Astrocyte (in vitro differentiated cells and primary cell): ENCODE results near the gene NRP1. TPM values are rescaled to one million over a fixed set of nuclear protein-coding genes. Genes with fewer than 3 reads are reported as not detected.

Experiments used
- DNase-seq: peaks from one replicate; pipeline ENCODE4 v3.0.0-alpha.2; 2010; ENCODE audit warnings: low read depth
- FAIRE-seq: peaks from 2 replicates; lab custom pipeline; 2011; peaks lifted over from hg19 to GRCh38; lab: Jason Lieb, UNC
- H2AFZ ChIP-seq: 2 replicates; pipeline ENCODE4 v1.6.0; 2012; ENCODE audit warnings: low read depth, low read length, inconsistent platforms
- H3K27ac ChIP-seq: 2 replicates; pipeline ENCODE4 v1.5.1; 2011; ENCODE audit warnings: low read depth, low read length, inconsistent platforms
- H3K27me3 ChIP-seq: 2 replicates; pipeline ENCODE4 v1.6.0; 2011; ENCODE audit warnings: low read length, inconsistent platforms; ENCODE audit not compliant: insufficient read depth
- H3K36me3 ChIP-seq: 2 replicates; pipeline ENCODE4 v1.5.1; 2011; ENCODE audit warnings: low read length, inconsistent platforms; ENCODE audit not compliant: insufficient read depth
- H3K4me1 ChIP-seq: 2 replicates; pipeline ENCODE4 v1.5.1; 2011; ENCODE audit warnings: low read length, inconsistent platforms; ENCODE audit not compliant: insufficient read depth
- H3K4me2 ChIP-seq: 2 replicates; pipeline ENCODE4 v1.6.0; 2012; ENCODE audit warnings: low read length, inconsistent platforms
- H3K4me3 ChIP-seq: 2 replicates; pipeline ENCODE4 v1.5.1; 2011; ENCODE audit warnings: low read depth, mild to moderate bottlenecking, low read length, inconsistent platforms; ENCODE audit not compliant: insufficient read depth
- H3K79me2 ChIP-seq: 2 replicates; pipeline ENCODE4 v1.6.0; 2012; ENCODE audit warnings: mild to moderate bottlenecking, low read length, inconsistent platforms; ENCODE audit not compliant: insufficient read depth
- H3K9ac ChIP-seq: 2 replicates; pipeline ENCODE4 v1.6.0; 2012; ENCODE audit warnings: mild to moderate bottlenecking, low read length, inconsistent platforms
- H3K9me3 ChIP-seq: 2 replicates; pipeline ENCODE4 v1.5.1; 2012; ENCODE audit warnings: low read depth, mild to moderate bottlenecking, low read length, inconsistent platforms; ENCODE audit not compliant: insufficient read depth
- H4K20me1 ChIP-seq: 2 replicates; pipeline ENCODE4 v1.6.0; 2012; ENCODE audit warnings: low read length, inconsistent platforms; ENCODE audit not compliant: insufficient read depth
- H3K27ac Mint-ChIP-seq: one replicate; pipeline ENCODE4 v1.8.0; 2021; ENCODE audit warnings: mild to moderate bottlenecking, mixed read lengths; ENCODE audit not compliant: unreplicated experiment
- H3K27me3 Mint-ChIP-seq: one replicate; pipeline ENCODE4 v1.8.0; 2021; ENCODE audit warnings: low read depth, mixed read lengths; ENCODE audit not compliant: unreplicated experiment
- H3K36me3 Mint-ChIP-seq: one replicate; pipeline ENCODE4 v1.8.0; 2021; ENCODE audit warnings: low read depth, mixed read lengths; ENCODE audit not compliant: unreplicated experiment
- H3K4me1 Mint-ChIP-seq: one replicate; pipeline ENCODE4 v1.8.0; 2021; ENCODE audit warnings: low read depth, mixed read lengths; ENCODE audit not compliant: unreplicated experiment
- H3K4me3 Mint-ChIP-seq: one replicate; pipeline ENCODE4 v1.8.0; 2021; ENCODE audit warnings: mild to moderate bottlenecking, moderate library complexity, mixed read lengths; ENCODE audit not compliant: unreplicated experiment
- H3K9me3 Mint-ChIP-seq: one replicate; pipeline ENCODE4 v1.8.0; 2021; ENCODE audit warnings: mild to moderate bottlenecking, mixed read lengths; ENCODE audit not compliant: unreplicated experiment
- EZH2 ChIP-seq: IDR thresholded peaks from 2 replicates; pipeline ENCODE4 v1.6.1; 2012; ENCODE audit warnings: mild to moderate bottlenecking, low read length, inconsistent platforms; ENCODE audit not compliant: insufficient read depth
- total RNA-seq: library from RNA; stranded (reverse); gene quantifications from 2 replicates; pipeline ENCODE4 v1.2.1, GENCODE V29; 2021
- TF ChIP-seq, protein P1 (sequence below): IDR thresholded peaks from 2 replicates; pipeline ENCODE4 v1.5.1; 2011; ENCODE audit warnings: low read depth, mild to moderate bottlenecking, inconsistent platforms, low read length, moderate library complexity; ENCODE audit not compliant: insufficient read depth

The NRP1 gene
- total RNA-seq, 1 donor from 2014 or later: 59.4 TPM

DNA sequence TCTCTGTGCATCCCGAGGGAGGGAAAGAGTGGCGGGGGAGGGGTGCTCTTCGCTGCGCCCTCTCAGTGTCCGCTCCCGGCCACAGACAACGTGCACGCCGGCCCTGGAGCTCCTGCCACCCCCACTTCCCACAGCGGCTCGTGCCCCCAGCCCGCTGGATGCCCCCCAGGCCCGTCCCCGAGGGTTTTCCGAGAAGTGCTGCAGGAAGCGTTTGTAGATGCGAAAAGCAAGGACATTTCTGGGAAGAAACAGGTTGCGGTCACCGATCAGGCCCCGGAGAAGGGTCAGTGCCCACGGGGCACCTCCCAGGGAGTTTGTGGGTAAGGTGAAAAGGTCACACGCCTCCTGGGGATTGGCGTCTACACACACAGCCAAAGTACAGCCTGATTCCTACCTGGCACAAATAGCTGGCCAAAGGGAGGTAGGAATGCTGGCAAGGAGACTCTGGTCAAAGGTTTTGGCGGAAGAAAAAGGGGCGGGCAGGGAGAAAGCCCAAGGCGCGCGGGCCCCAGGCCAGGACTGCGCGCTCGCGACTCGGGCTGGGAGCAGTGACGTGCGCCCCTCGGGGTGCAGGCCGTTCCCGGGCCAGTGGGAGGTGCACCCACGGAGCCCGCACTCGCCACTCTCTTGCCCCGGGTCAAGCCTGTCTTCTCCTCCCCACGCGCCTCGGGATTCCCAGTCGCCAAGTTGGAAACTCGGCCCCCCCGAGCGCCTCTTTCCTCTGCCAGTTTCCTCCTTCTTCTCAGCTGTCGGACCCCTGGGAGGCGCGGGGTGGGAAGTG, 1.5 kb upstream of the NRP1 start:
- peak overlapping the region; percentile 93 for H3K4me3 ChIP-seq
- H3K27me3 Mint-ChIP-seq: peaks cover 5% of the 10 kb centered on the region
- peaks cover 25% of the 10 kb centered on the region for H3K4me1 ChIP-seq
- peaks cover 19% of the 10 kb centered on the region for H3K4me1 Mint-ChIP-seq
- peak overlapping the region; percentile 75 for H3K27ac Mint-ChIP-seq
- H3K36me3 Mint-ChIP-seq: no peaks in the 10 kb centered on the region
- H3K9ac ChIP-seq: peak overlapping the region; percentile 91
- DNase-seq: peak; percentile 44
- H3K9me3 ChIP-seq: no peaks in the 10 kb centered on the region
- peak overlapping the region; percentile 83 for H3K27ac ChIP-seq
- no peaks in the 10 kb centered on the region for H3K36me3 ChIP-seq
- peaks cover 2% of the 10 kb centered on the region for H3K9me3 Mint-ChIP-seq
- H3K79me2 ChIP-seq: peaks cover 50% of the 10 kb centered on the region
- peaks cover 9% of the 10 kb centered on the region for H4K20me1 ChIP-seq
- H3K4me2 ChIP-seq: peak overlapping the region; percentile 86
- TF ChIP-seq EZH2: no peak
- TF ChIP-seq, protein P1, sequence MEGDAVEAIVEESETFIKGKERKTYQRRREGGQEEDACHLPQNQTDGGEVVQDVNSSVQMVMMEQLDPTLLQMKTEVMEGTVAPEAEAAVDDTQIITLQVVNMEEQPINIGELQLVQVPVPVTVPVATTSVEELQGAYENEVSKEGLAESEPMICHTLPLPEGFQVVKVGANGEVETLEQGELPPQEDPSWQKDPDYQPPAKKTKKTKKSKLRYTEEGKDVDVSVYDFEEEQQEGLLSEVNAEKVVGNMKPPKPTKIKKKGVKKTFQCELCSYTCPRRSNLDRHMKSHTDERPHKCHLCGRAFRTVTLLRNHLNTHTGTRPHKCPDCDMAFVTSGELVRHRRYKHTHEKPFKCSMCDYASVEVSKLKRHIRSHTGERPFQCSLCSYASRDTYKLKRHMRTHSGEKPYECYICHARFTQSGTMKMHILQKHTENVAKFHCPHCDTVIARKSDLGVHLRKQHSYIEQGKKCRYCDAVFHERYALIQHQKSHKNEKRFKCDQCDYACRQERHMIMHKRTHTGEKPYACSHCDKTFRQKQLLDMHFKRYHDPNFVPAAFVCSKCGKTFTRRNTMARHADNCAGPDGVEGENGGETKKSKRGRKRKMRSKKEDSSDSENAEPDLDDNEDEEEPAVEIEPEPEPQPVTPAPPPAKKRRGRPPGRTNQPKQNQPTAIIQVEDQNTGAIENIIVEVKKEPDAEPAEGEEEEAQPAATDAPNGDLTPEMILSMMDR: no peak
- peak overlapping the region; percentile 68 for H2AFZ ChIP-seq
- no peak for FAIRE-seq
- no peaks in the 10 kb centered on the region for H3K27me3 ChIP-seq
- peak overlapping the region; percentile 99 for H3K4me3 Mint-ChIP-seq

DNA sequence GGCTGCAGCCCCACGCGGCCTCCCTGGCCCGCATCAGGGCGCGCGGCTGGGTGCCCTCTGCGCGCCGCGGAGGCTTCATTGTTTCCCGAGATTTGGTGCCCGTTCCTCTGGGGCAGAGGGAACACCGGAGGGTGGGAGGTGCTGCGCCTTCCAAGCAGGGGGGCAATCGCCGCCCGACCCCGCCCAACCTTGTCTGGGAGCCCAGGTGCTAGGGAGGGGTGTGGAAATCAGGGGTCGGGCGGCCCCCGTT, 1.0 kb upstream of the NRP1 start:
- H3K27me3 Mint-ChIP-seq: peaks cover 5% of the 10 kb centered on the region
- peaks cover 20% of the 10 kb centered on the region for H3K4me1 Mint-ChIP-seq
- no peak overlapping the region for H3K27ac Mint-ChIP-seq
- Histone ChIP-seq H3K9ac (peak overlapping the region; percentile 91), H3K4me3 (peak overlapping the region; percentile 93), H3K36me3 (no peaks in the 10 kb centered on the region), H3K27ac (peak overlapping the region; percentile 83), H3K4me2 (peak overlapping the region; percentile 86), H4K20me1 (peaks cover 13% of the 10 kb centered on the region), H3K4me1 (peaks cover 29% of the 10 kb centered on the region), H3K79me2 (peaks cover 56% of the 10 kb centered on the region), H2AFZ (peak overlapping the region; percentile 68), H3K27me3 (no peaks in the 10 kb centered on the region), H3K9me3 (no peaks in the 10 kb centered on the region)
- DNase-seq (no peak), FAIRE-seq (no peak)
- H3K4me3 Mint-ChIP-seq: peak overlapping the region; percentile 99
- peaks cover 2% of the 10 kb centered on the region for H3K9me3 Mint-ChIP-seq
- H3K36me3 Mint-ChIP-seq: no peaks in the 10 kb centered on the region
- no peak for TF ChIP-seq EZH2
- TF ChIP-seq, protein P1: no peak
